Measurements from ENCODE around the gene EPS8L1.

- TF ChIP-seq CTCF (conservative IDR thresholded peaks at IDR 0.05 in 1 of 2, IDR thresholded peaks at IDR 0.05 in 1 of 2; ENCODE audit: extremely low read depth in 1 of 2, insufficient read depth in 1 of 2, low read depth in 1 of 2, low read length in 2 of 2), result no peak
- TF ChIP-seq EZH2 (IDR thresholded peaks at IDR 0.05; ENCODE audit: borderline replicate concordance, low read length), result no peak
Observed at GRCh38 chr19:55036058-55036457, 39.6 kb upstream of the EPS8L1 start.

Measured in mammary epithelial cell (primary cell).